ENCODE measurements around the gene PDE8B.
A peak's percentile ranks its signal among the peaks of the same experiment; 100 is the strongest.

PDE8B gene

GRCh38 chr5:77304388-77304787 is 93.9 kb downstream of the PDE8B start:
- Histone ChIP-seq H3K4ac (ENCODE audit: low read length) (no peak overlapping the region), H3K79me1 (ENCODE audit: low read depth, low read length) (no peaks in the 10 kb centered on the region), H3K18ac (ENCODE audit: low read length) (no peak overlapping the region), H3K27ac (replicated peaks; ENCODE audit: low read length) (no peak overlapping the region), H3K4me3 (ENCODE audit: low read length in 2 of 2) (no peak overlapping the region), H2AFZ (ENCODE audit: low read length) (no peak overlapping the region), H3K23ac (ENCODE audit: low read depth, low read length, poor library complexity) (no peak overlapping the region), H2BK12ac (ENCODE audit: low read length) (no peak overlapping the region), H3K36me3 (replicated peaks in 1 of 2; ENCODE audit: control insufficient read depth in 2 of 2, insufficient read depth in 2 of 2, low read length in 2 of 2) (no peaks in the 10 kb centered on the region), H2AK5ac (ENCODE audit: low read depth, low read length) (no peak overlapping the region), H2BK5ac (ENCODE audit: low read length) (no peak overlapping the region), H3K4me2 (ENCODE audit: insufficient read depth, low read length, poor library complexity, severe bottlenecking) (no peak overlapping the region), H3K27me3 (ENCODE audit: control insufficient read depth in 3 of 3, insufficient read depth in 3 of 3, low read depth in 1 of 3, low read length in 3 of 3) (no peaks in the 10 kb centered on the region), H2BK15ac (ENCODE audit: low read length) (no peak overlapping the region), H3K14ac (ENCODE audit: low read length) (no peak overlapping the region), H4K8ac (ENCODE audit: low read depth, low read length) (no peak overlapping the region), H3K9ac (ENCODE audit: low read depth, low read length, poor library complexity) (no peak overlapping the region), H3K4me1 (ENCODE audit: control insufficient read depth in 2 of 2, insufficient read depth in 1 of 2, low read depth in 1 of 2, low read length in 2 of 2) (peaks cover 0 to 6% of the 10 kb centered on the region in 2 donors), H4K91ac (ENCODE audit: low read depth, low read length, poor library complexity) (no peak overlapping the region), H2BK120ac (ENCODE audit: low read depth, low read length) (no peak overlapping the region), H3K9me3 (replicated peaks in 1 of 2; ENCODE audit: control insufficient read depth in 2 of 2, insufficient read depth in 1 of 2, low read depth in 1 of 2, low read length in 2 of 2) (no peaks in the 10 kb centered on the region)
- no peak for DNase-seq (ENCODE audit: low spot score)
- no CpG with 5 or more reads among the region's 1 CpG for WGBS, 2 donors (ENCODE audit: extremely low coverage in 2 of 2, insufficient read length in 2 of 2, insufficient replicate concordance in 1 of 2)

DNA sequence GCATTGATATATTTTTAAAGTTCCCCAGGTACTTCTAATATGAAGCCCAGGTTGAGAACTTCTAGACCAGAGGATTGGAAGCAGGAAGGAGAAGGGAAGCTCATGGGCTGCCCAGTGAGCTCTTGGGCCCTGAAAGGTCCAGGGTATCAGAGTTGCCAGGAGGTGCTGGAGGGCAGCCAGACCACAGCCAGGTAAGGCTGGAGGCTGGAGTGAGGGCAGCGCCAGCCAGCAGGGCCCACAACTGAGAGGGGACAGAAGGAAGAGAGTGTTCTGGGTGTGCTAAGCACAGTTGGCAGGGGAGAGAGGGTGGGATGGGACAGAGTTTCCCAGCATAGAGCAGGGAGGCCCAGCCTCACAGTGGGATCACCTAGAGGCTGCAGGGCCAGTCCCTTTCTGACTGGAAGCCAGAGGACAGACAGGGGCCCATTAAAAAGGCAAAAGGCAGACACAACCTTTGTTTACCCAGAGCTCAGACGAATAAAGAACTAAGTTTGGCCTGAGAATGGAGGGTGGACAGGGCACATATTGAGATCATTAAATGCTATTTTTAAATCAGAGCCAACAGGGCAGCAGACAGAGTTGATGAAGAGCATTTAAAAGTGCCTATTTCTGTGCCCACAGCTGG is 94.9 kb downstream of the PDE8B start:
- DNase-seq (ENCODE audit: low spot score), result no peak
- no peak overlapping the region for H3K4me3 ChIP-seq (ENCODE audit: low read length in 2 of 2)
- H3K4ac ChIP-seq (ENCODE audit: low read length), result no peak overlapping the region
- no peak overlapping the region for H2BK5ac ChIP-seq (ENCODE audit: low read length)
- H4K8ac ChIP-seq (ENCODE audit: low read depth, low read length), result no peak overlapping the region
- no peak overlapping the region for H3K27ac ChIP-seq (replicated peaks; ENCODE audit: low read length)
- WGBS, 2 donors (ENCODE audit: extremely low coverage in 2 of 2, insufficient read length in 2 of 2, insufficient replicate concordance in 1 of 2), result no CpG with 5 or more reads among the region's 2 CpGs
- H3K9ac ChIP-seq (ENCODE audit: low read depth, low read length, poor library complexity), result no peak overlapping the region
- no peak overlapping the region for H4K91ac ChIP-seq (ENCODE audit: low read depth, low read length, poor library complexity)
- H3K14ac ChIP-seq (ENCODE audit: low read length), result no peak overlapping the region
- no peak overlapping the region for H3K23ac ChIP-seq (ENCODE audit: low read depth, low read length, poor library complexity)
- H3K79me1 ChIP-seq (ENCODE audit: low read depth, low read length), result no peaks in the 10 kb centered on the region
- H2BK15ac ChIP-seq (ENCODE audit: low read length), result no peak overlapping the region
- peaks cover 0 to 6% of the 10 kb centered on the region in 2 donors for H3K4me1 ChIP-seq (ENCODE audit: control insufficient read depth in 2 of 2, insufficient read depth in 1 of 2, low read depth in 1 of 2, low read length in 2 of 2)
- H3K4me2 ChIP-seq (ENCODE audit: insufficient read depth, low read length, poor library complexity, severe bottlenecking), result no peak overlapping the region
- no peak overlapping the region for H2AK5ac ChIP-seq (ENCODE audit: low read depth, low read length)
- H2BK120ac ChIP-seq (ENCODE audit: low read depth, low read length), result no peak overlapping the region
- H3K9me3 ChIP-seq (replicated peaks in 1 of 2; ENCODE audit: control insufficient read depth in 2 of 2, insufficient read depth in 1 of 2, low read depth in 1 of 2, low read length in 2 of 2), result no peaks in the 10 kb centered on the region
- no peaks in the 10 kb centered on the region for H3K36me3 ChIP-seq (replicated peaks in 1 of 2; ENCODE audit: control insufficient read depth in 2 of 2, insufficient read depth in 2 of 2, low read length in 2 of 2)
- H2BK12ac ChIP-seq (ENCODE audit: low read length), result no peak overlapping the region
- H3K18ac ChIP-seq (ENCODE audit: low read length), result peak overlapping the region; percentile 58
- no peaks in the 10 kb centered on the region for H3K27me3 ChIP-seq (ENCODE audit: control insufficient read depth in 3 of 3, insufficient read depth in 3 of 3, low read depth in 1 of 3, low read length in 3 of 3)
- H2AFZ ChIP-seq (ENCODE audit: low read length), result no peak overlapping the region

GRCh38 chr5:77305956-77306355 is 95.5 kb downstream of the PDE8B start:
- no peak for DNase-seq (ENCODE audit: low spot score)
- Histone ChIP-seq H4K8ac (ENCODE audit: low read depth, low read length) (no peak overlapping the region), H3K23ac (ENCODE audit: low read depth, low read length, poor library complexity) (no peak overlapping the region), H3K79me1 (ENCODE audit: low read depth, low read length) (no peaks in the 10 kb centered on the region), H3K4ac (ENCODE audit: low read length) (no peak overlapping the region), H3K18ac (ENCODE audit: low read length) (no peak overlapping the region), H3K9ac (ENCODE audit: low read depth, low read length, poor library complexity) (no peak overlapping the region), H3K14ac (ENCODE audit: low read length) (no peak overlapping the region), H2BK15ac (ENCODE audit: low read length) (no peak overlapping the region), H3K4me2 (ENCODE audit: insufficient read depth, low read length, poor library complexity, severe bottlenecking) (no peak overlapping the region), H2AFZ (ENCODE audit: low read length) (no peak overlapping the region), H3K27ac (replicated peaks; ENCODE audit: low read length) (no peak overlapping the region), H3K27me3 (ENCODE audit: control insufficient read depth in 3 of 3, insufficient read depth in 3 of 3, low read depth in 1 of 3, low read length in 3 of 3) (no peaks in the 10 kb centered on the region), H3K4me3 (ENCODE audit: low read length in 2 of 2) (no peak overlapping the region), H2BK12ac (ENCODE audit: low read length) (no peak overlapping the region), H3K4me1 (ENCODE audit: control insufficient read depth in 2 of 2, insufficient read depth in 1 of 2, low read depth in 1 of 2, low read length in 2 of 2) (peaks cover 0 to 6% of the 10 kb centered on the region in 2 donors), H4K91ac (ENCODE audit: low read depth, low read length, poor library complexity) (no peak overlapping the region), H2BK120ac (ENCODE audit: low read depth, low read length) (no peak overlapping the region), H3K9me3 (replicated peaks in 1 of 2; ENCODE audit: control insufficient read depth in 2 of 2, insufficient read depth in 1 of 2, low read depth in 1 of 2, low read length in 2 of 2) (no peaks in the 10 kb centered on the region), H2BK5ac (ENCODE audit: low read length) (no peak overlapping the region), H2AK5ac (ENCODE audit: low read depth, low read length) (no peak overlapping the region), H3K36me3 (replicated peaks in 1 of 2; ENCODE audit: control insufficient read depth in 2 of 2, insufficient read depth in 2 of 2, low read length in 2 of 2) (no peaks in the 10 kb centered on the region)
- WGBS, 2 donors (ENCODE audit: extremely low coverage in 2 of 2, insufficient read length in 2 of 2, insufficient replicate concordance in 1 of 2), result no CpG with 5 or more reads among the region's 3 CpGs

DNA sequence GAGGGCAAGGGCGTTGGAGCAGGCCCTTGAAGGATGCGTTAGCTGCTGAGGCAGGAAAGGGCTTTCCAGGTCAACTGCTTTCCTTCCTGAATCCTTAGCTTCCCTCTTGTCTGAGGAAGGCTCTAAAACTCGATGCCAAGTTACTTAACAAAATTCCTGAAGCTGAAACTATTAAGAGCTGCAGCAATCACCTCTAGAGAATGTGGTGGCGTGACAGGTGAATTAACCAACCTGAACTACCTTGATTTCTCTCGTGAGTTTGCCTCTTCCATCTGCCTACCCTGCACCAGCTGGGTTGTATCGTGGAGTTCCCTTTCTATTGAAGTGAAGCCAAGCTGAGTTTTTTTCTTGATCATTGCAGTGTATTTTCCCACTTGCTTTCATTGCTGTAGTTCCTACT is 96.1 kb downstream of the PDE8B start:
- Histone ChIP-seq H3K14ac (ENCODE audit: low read length) (no peak overlapping the region), H3K79me1 (ENCODE audit: low read depth, low read length) (no peaks in the 10 kb centered on the region), H3K4me2 (ENCODE audit: insufficient read depth, low read length, poor library complexity, severe bottlenecking) (no peak overlapping the region), H2AK5ac (ENCODE audit: low read depth, low read length) (no peak overlapping the region), H2AFZ (ENCODE audit: low read length) (no peak overlapping the region), H3K4ac (ENCODE audit: low read length) (no peak overlapping the region), H2BK15ac (ENCODE audit: low read length) (no peak overlapping the region), H3K36me3 (replicated peaks in 1 of 2; ENCODE audit: control insufficient read depth in 2 of 2, insufficient read depth in 2 of 2, low read length in 2 of 2) (no peaks in the 10 kb centered on the region), H3K18ac (ENCODE audit: low read length) (no peak overlapping the region), H4K8ac (ENCODE audit: low read depth, low read length) (no peak overlapping the region), H4K91ac (ENCODE audit: low read depth, low read length, poor library complexity) (no peak overlapping the region), H2BK12ac (ENCODE audit: low read length) (no peak overlapping the region), H3K27me3 (ENCODE audit: control insufficient read depth in 3 of 3, insufficient read depth in 3 of 3, low read depth in 1 of 3, low read length in 3 of 3) (no peaks in the 10 kb centered on the region), H3K27ac (replicated peaks; ENCODE audit: low read length) (no peak overlapping the region), H3K9me3 (replicated peaks in 1 of 2; ENCODE audit: control insufficient read depth in 2 of 2, insufficient read depth in 1 of 2, low read depth in 1 of 2, low read length in 2 of 2) (no peaks in the 10 kb centered on the region), H2BK120ac (ENCODE audit: low read depth, low read length) (no peak overlapping the region), H3K23ac (ENCODE audit: low read depth, low read length, poor library complexity) (no peak overlapping the region), H3K4me3 (ENCODE audit: low read length in 2 of 2) (no peak overlapping the region), H3K4me1 (ENCODE audit: control insufficient read depth in 2 of 2, insufficient read depth in 1 of 2, low read depth in 1 of 2, low read length in 2 of 2) (peaks cover 0 to 6% of the 10 kb centered on the region in 2 donors), H2BK5ac (ENCODE audit: low read length) (no peak overlapping the region), H3K9ac (ENCODE audit: low read depth, low read length, poor library complexity) (no peak overlapping the region)
- WGBS, 2 donors (ENCODE audit: extremely low coverage in 2 of 2, insufficient read length in 2 of 2, insufficient replicate concordance in 1 of 2), result no CpG with 5 or more reads among the region's 6 CpGs
- DNase-seq (ENCODE audit: low spot score), result no peak
